Bronchial epithelial cell (primary cell): ENCODE measurements around the gene COX6A2. TPM values are rescaled to one million over a fixed set of nuclear protein-coding genes. Genes with fewer than 3 reads are reported as not detected.
"Not testable (repeated sequence)": the region's sequence is repeated elsewhere in the genome, so short reads cannot be mapped to it uniquely, and the experiment has no call there.

Experiments
- DNase-seq: peaks from one replicate; pipeline ENCODE4 v3.0.0-alpha.2; 2010; ENCODE audit warnings: low read depth
- FAIRE-seq: peaks from 2 replicates; lab custom pipeline; 2011; peaks lifted over from hg19 to GRCh38; lab: Jason Lieb, UNC
- H3K27me3 ChIP-seq: 2 replicates; pipeline ENCODE4 v1.5.1; 2011; ENCODE audit warnings: low read length; ENCODE audit not compliant: control insufficient read depth, insufficient read depth
- H3K36me3 ChIP-seq: 2 replicates; pipeline ENCODE4 v1.5.1; 2011; ENCODE audit warnings: low read length; ENCODE audit not compliant: control insufficient read depth, insufficient read depth
- H3K4me3 ChIP-seq: 2 replicates; pipeline ENCODE4 v1.5.1; 2011; ENCODE audit warnings: mild to moderate bottlenecking, low read depth, low read length, control low read depth
- total RNA-seq: library from RNA; depleted of rRNA; stranded (reverse); fragments of >200 nt; gene quantifications from 2 replicates; pipeline ENCODE4 v1.2.1, GENCODE V29; 2014
- TF ChIP-seq, protein P1 (sequence below): IDR thresholded peaks from 2 replicates; pipeline ENCODE4 v1.5.1; 2011; ENCODE audit warnings: mild to moderate bottlenecking, moderate library complexity, low read length, control low read depth, inconsistent platforms; ENCODE audit not compliant: insufficient read depth, severe bottlenecking

The COX6A2 gene
- total RNA-seq, 1 donor from 2014 or later = not detected

DNA sequence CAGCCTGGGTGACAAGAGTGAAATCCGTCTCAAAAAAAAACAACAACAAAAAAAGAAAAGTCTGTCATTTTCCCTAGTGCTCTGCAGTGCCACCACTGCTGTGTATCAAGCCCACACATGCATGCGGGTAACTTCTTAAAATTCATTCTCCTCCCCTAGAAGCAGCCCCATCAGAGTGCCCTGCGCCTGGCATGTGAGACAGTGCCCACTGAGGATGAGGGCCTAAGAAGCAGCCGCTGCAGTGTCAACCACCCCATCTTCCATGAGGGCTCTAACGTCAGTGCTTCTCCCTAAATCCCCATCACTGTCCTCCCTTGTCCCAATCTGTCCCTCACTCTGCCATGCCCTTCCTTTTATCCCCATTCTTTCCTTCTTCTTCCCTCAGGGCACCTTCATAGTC is 10.2 kb downstream of the COX6A2 start:
- DNase-seq (no peak), FAIRE-seq (no peak)
- Histone ChIP-seq H3K4me3 (no peak overlapping the region), H3K36me3 (no peaks in the 10 kb centered on the region), H3K27me3 (no peaks in the 10 kb centered on the region)
- TF ChIP-seq, protein P1, sequence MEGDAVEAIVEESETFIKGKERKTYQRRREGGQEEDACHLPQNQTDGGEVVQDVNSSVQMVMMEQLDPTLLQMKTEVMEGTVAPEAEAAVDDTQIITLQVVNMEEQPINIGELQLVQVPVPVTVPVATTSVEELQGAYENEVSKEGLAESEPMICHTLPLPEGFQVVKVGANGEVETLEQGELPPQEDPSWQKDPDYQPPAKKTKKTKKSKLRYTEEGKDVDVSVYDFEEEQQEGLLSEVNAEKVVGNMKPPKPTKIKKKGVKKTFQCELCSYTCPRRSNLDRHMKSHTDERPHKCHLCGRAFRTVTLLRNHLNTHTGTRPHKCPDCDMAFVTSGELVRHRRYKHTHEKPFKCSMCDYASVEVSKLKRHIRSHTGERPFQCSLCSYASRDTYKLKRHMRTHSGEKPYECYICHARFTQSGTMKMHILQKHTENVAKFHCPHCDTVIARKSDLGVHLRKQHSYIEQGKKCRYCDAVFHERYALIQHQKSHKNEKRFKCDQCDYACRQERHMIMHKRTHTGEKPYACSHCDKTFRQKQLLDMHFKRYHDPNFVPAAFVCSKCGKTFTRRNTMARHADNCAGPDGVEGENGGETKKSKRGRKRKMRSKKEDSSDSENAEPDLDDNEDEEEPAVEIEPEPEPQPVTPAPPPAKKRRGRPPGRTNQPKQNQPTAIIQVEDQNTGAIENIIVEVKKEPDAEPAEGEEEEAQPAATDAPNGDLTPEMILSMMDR = no peak

DNA sequence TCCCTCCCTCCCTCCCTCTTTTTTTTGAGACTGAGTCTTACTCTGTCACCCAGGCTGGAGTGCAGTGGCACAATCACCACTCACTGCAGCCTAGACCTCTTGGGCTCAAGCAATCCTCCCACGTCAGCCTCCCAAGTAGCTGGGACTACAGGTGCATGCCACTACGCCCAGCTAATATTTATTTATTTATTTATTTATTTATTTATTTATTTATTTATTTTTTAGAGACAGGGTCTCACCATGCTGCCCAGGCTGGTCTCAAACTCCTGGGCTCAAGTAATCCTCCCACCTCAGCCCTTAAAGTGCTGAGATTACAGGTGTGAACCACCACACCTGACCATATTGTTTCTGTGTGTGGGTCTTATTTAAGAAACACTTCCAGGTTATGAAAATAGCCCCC is 11.1 kb downstream of the COX6A2 start:
- H3K4me3 ChIP-seq, H3K27me3 ChIP-seq, DNase-seq, FAIRE-seq, H3K36me3 ChIP-seq: not testable (repeated sequence)

DNA sequence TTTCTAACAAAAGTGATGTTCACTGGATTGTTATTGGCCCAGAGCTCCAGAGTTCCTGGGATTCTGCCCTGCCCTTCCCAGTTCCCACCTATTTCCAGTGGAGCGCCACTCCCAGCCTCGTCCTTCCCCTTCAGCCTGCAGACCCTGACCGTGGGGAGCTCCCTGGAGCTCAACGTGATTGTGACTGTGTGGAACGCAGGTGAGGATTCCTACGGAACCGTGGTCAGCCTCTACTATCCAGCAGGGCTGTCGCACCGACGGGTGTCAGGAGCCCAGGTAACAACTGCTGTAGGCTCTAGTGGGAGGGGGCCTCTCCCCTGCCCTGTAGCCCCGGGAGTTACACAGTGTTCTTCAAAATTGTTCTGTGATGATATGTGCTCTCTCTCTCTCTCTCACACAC is 11.8 kb downstream of the COX6A2 start:
- TF ChIP-seq, protein P1 = no peak
- DNase-seq (no peak), FAIRE-seq (no peak)
- H3K36me3 ChIP-seq = no peaks in the 10 kb centered on the region
- no peaks in the 10 kb centered on the region for H3K27me3 ChIP-seq
- no peak overlapping the region for H3K4me3 ChIP-seq

DNA sequence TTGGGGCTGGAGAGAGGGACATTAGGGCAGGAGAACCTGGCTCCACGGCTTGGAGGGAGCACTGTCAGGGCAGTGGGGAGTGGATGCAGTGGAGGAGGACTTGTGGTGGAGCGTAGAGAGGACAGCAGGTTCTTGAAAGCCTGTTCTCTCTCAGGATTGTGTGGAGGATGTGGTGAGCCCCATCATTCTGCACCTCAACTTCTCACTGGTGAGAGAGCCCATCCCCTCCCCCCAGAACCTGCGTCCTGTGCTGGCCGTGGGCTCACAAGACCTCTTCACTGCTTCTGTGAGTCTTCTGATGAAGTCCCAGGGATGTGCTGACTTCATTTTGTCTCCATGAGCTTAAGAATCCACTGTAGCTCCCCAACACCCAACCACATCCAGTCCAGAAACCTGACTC is 13.5 kb downstream of the COX6A2 start:
- Histone ChIP-seq H3K27me3 (no peaks in the 10 kb centered on the region), H3K4me3 (no peak overlapping the region), H3K36me3 (no peaks in the 10 kb centered on the region)
- DNase-seq (no peak), FAIRE-seq (no peak)
- TF ChIP-seq, protein P1 = no peak

DNA sequence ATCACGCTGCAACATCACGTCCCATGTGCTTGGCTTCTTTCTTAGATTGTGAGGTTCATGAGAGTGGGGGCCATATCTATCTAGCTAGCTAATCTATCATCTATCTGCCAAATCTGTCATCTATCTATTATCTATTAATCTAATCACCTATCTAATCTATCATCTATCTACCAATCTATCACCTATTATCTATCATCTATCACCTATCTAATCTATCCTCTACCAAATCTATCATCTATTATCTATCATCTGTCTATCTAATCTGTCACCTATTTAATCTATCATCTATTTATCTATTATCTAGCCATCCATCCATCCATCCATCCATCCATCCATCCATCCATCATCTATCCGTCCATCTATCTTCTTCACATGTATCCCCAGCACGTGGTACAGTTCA is 14.2 kb downstream of the COX6A2 start:
- H3K4me3 ChIP-seq = no peak overlapping the region
- FAIRE-seq (no peak), DNase-seq (no peak)
- TF ChIP-seq, protein P1 = no peak
- no peaks in the 10 kb centered on the region for H3K27me3 ChIP-seq
- H3K36me3 ChIP-seq = no peaks in the 10 kb centered on the region

DNA sequence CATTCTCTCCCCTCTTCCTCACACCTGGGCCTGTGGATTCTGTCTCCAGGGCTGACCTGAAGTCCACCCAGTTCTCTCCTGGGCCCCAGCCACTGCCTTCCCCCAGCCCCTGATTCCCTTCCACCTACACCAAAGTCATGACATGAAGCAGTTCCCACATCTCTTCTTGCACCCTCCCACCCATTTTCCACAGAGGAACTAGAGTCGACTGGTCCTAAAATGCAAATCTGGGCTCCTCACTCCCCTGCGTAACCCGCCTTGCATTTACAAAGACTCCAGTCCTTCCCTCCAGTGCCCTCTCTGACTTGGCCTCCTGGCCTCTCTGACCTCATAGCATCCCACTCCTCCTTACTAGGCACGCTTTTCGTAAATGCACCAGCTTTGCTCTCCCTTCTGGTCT is 14.8 kb downstream of the COX6A2 start:
- TF ChIP-seq, protein P1 = no peak
- no peaks in the 10 kb centered on the region for H3K36me3 ChIP-seq
- no peak overlapping the region for H3K4me3 ChIP-seq
- FAIRE-seq (no peak), DNase-seq (no peak)
- H3K27me3 ChIP-seq = no peaks in the 10 kb centered on the region
